NCI-H2107 treated with DMSO at 0.1 percent for 48 hours (cell line): Measurements from ENCODE around the gene RPEL1.

Experiments used
- DNase-seq: peaks from one replicate; lab custom pipeline; 2025; ENCODE audit not compliant: unreplicated experiment; lab: John Stamatoyannopoulos, UW

The RPEL1 gene

GRCh38 chr10:103278537-103278823, 32.8 kb downstream of the RPEL1 start:
- no peak for DNase-seq

GRCh38 chr10:103278862-103279298, 33.2 kb downstream of the RPEL1 start:
- no peak for DNase-seq

GRCh38 chr10:103280031-103280430, 34.3 kb downstream of the RPEL1 start:
- DNase-seq: no peak

DNA sequence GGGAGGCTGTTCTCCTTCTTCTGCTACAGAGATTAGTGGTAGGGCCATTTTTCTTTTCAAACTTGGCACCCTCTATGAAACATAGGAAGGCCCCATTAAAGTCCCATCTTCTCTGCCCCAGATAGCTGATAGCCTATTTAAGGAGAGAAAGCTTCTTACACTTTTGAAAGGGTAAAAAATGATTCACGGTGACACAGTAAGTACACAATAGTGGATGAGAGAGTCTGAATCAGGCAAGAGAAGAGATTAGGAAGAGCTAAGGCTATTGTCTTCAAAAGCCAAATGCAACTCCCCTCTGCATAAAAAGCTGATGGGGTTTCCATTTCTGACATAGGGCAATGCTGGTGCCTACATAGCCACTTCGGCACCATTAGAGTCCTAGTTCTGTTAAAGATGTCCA, 34.8 kb downstream of the RPEL1 start:
- DNase-seq: no peak

DNA sequence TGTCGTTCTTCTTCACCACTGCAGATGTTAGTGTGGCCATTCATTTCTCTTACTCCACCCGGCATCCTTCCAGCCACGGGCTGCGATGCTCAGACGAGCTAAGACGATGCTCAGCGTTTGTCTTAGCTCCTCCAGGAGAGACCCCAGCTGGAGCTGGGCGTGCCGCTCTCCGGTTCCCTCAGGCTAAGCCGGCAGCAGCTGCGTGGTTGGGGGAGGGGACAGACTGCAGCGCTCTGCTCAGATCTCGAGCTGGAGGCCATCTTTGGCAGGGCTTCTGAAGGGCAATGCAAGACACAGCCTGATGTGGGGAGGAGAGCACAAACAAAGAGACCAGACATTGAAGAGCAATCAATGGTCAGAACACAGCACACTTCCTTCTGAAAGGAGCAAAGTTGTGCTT, 36.1 kb downstream of the RPEL1 start:
- peak; percentile 55 for DNase-seq

GRCh38 chr10:103282961-103283360, 37.3 kb downstream of the RPEL1 start:
- DNase-seq: no peak

DNA sequence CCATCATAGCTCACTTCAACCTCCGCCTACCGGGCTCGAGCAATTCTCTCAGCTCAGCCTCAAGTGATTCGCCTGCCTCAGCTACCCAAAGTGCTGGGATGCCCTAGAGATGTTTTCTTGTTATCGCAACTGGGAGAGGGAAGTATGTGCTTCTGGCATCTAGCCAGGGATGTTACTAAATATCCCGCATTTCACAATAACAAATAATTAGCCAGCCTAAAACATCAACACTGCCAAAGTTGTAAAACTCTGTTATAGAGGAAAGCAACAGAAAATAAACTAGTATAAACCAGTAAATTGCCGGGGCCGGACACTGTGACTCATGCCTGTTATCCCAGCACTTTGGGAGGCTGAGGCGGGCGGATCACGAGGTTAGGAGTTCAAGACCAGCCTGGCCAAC, 38.5 kb downstream of the RPEL1 start:
- DNase-seq: no peak

DNA sequence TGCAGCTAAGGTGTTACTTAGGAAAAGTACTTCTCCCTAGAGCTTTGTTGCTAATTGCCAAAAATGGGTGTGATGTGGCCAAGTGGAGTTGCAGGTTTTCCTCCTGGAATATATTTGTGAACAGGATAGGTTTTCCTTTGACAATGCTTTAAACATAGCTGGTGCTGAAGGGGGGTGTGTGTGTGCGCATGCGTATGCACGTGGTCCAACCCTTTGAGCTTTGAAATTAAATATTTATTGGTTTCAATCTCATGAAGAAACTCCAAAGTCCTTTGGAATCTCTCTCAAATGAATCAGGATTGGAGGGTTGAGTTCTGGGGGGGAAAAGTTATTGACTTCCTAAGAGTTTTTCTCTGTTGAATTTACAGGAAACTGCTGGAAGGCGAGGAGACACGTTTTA, 42.3 kb downstream of the RPEL1 start:
- no peak for DNase-seq

DNA sequence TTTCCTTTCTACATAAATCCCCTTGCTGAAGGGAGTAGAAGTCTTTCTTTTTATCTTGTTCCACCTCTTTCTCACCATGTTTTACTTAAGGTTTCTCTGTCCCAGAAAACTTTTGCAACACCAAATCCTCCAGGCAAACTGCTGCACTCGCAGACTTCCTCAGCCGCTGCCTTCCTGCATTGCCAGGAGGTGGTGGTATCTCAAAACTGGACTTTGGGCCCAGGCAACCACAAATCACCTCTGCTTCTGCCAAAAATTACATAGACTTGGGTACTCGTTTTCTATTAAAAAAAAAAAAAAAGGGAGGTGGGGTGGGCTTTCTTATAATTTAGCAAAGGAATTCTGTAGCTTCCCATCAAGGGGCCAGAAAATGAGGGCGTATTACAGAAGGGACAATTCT, 45.9 kb downstream of the RPEL1 start:
- DNase-seq: no peak

DNA sequence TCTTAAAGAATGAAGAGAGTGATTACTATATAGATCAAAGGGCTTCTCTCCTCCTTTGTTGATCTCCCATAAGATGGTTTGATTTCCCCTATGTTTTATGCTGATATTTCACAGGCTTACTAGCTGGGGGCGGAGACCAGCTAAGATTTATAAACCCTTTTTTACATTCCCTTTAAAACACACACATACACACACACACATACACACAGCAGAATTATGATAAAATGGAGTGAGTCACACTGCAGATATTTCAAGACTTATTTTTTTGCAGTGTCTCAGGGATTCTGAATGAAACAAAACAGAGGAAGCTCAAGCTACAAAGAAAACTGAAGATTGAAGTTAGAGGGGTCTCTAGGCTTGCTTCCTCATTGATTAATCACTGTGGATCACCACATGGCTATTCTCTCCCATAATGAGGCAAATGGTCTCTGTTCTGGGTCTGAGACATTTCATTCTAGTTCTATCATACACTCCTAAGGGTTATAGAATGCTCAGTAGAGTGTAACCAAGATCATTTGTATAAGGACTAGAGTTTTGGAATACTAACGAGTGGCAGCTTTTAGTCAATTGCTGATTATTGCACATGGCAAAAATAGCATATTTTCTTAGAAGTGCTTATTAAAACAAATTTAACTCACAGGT, 49.8 kb downstream of the RPEL1 start:
- DNase-seq: no peak
